GM21526 (cell line): ENCODE data around the gene CHID1.

ENCODE experiments used
- ATAC-seq: cut with Tn5 transposase; IDR thresholded peaks from one replicate; pipeline ENCODE4 v1.9.1; 2021; ENCODE audit warnings: moderate library complexity; ENCODE audit not compliant: unreplicated experiment, low FRiP score

The CHID1 gene

DNA sequence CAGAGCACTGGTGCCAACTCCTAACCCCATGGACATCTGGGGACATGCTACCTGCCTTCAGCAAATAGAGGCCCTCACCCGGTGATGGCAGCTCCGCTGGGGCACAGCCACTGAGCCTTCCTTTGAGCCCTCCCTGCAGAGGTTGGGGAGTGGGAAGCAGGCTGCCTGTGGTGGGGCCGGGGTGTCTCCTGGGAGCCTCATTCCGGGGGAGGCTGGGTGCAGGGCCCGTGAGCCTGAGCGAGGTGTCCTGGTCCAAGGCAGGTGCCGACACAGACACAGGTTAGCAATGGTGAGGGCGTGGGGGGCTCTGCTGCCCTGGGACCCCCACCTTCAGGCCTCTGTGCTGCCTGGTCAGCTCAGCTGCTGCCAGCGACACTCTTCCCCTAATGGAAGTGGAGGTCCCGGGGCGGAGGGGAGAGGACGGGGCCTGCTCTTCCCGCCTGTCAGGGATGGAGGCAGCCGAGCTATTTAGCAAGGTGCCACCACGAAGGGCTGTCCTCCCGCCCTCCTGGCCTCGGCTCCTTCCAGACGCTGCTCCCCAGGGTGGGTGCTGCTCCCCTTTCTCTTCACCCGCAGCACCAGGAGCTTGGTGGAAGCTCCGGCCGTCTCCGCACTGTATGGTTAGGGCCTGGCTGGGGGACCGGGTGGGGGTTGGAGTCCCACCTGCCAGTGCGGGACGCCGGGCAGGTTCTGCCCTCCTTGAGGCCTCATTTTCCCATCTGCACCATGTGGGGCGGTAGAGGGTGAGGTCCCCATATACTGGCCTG is 56.7 kb downstream of the CHID1 start:
- no peak for ATAC-seq

DNA sequence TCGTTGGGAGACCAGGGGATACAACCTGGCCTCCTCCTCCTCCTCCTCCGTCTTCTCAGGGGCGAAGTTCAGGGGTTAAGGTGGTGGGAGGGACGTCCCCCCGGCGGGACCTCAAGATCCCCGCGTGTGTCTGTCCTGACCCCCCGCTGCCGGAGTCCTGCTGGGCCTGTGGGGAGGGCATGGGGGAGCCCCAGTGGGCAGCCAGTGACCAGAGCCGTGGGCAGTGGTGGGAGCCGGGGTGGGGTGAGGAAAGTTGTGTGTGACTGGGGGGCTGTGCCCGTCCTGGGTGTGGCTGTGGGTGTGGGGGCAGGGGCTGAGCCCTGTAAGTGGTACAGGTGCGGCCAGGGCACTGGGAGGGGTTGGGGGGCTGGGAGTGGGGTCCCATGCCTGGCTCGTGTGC is 57.8 kb downstream of the CHID1 start:
- ATAC-seq = no peak

DNA sequence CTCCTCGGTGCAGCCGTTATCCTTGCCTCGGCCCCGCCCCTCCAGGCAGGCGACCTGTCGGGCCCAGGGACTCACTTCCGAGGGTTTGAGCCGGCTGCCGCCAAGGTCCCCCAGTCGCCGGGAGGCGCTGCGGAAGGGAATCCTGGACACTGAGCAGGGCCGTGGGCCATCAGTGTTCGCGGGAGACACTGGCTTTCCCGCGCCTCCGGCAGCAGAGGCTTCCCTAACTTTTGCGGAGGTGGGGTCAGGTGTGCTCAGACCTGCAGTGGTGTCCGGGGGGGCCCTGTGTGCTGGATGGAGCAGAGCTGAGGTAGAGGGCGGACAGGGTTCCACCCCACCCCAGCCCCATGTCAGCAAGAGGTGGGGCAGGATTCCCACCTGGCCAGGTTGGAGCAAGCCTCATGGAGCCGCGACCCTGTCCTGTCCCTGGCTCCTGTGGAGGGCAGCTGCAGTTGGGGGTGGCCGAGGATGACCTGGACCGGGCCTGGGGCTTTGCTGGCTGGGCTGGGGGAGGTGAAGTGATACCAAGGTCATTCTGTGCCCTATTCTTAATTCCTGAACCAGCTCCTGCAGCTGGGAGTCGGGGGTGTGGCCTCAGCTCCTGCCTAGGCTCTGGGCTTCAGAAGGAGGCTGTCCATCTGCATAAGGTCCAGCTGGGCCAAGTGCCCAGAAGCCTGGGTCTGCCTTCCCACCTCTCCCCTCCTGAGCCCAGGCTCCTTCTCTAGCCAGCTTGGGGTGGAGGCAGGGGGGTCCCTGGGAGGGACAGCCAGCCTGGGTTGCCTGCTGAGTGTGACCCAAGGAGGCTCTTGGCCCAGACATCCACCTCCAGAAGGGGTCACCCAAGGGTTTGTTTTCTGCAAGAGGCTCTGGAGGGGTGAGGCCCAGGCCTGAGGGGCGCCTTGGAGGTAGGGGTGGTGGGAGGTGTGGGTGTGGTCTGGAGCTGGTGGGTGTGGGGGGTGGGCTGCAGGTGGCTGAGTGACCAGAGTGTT is 59.5 kb downstream of the CHID1 start:
- no peak for ATAC-seq

DNA sequence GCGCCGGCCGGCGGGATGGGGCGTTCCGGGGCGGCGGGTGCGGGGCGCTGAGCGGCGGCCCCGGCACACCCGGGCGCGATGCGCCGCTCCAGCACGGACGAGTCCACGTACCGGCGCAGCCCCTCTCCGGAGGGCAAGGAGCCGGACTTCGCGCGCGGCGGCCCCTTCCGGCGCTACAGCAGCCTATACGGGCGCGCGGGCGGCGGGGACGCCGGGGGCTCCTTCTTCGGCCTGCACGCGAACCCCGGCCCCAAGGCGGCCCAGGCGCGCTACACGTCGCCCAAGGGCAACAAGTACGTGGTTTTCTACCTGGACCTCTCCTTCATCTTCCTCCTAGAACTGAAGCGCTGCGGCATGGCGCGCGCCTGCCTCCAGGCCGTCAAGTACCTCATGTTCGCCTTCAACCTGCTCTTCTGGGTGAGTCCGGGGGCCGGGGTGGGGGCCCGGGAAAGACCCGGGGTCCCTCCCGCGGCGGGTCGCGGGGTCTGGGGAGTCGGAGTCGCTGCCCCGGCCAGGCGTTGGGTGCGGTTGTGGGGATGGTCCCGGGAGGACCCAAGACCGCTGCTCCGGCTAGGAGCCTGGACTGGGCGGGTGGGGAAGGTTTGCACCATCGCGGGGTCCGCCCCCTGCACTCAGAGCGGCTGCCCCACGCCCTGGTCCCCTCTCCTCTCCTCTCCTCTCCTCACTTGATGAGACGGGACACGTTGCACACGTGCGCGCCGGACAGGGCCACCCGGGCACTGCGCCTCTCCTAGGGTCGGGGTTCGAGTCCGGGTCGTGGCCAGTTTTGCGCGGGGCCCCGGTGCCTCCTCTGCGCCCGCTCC is 60.4 kb downstream of the CHID1 start:
- ATAC-seq = no peak

DNA sequence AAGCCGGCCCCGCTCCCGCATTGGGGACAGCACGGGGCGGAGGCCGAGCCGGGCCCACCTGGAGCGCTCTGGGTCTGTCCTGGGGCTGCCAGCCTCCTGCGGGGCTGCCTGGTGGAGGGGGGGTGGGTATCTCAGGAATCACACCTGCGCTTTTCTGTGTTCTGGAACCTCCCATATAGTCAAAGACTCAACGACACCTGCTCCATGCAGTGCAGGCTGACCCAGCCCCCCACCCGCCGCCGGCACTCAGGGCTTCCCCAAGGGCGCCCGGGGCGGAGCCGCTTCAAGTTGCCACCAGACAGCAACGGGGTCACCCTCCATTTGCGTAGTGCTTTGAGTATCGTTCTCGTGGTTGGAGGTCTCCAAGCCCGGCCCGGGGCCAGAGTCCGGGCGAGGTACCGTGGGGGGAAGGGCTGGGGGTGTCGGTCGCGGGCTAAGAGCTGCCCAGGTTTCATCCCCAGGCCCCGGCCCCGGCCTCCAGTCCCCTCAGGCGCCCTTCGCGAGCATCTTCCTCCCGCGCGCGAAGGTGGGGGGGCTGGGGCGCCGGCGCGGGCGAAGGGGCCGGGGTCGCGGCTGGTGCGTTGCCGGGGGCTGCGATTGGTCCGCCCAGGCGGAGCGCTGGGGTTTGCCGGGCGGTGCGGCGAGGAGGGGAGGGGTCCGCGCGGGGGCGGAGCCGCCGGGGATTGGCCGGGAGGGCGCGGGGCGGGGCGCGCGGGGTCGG is 61.3 kb downstream of the CHID1 start:
- ATAC-seq = no peak

DNA sequence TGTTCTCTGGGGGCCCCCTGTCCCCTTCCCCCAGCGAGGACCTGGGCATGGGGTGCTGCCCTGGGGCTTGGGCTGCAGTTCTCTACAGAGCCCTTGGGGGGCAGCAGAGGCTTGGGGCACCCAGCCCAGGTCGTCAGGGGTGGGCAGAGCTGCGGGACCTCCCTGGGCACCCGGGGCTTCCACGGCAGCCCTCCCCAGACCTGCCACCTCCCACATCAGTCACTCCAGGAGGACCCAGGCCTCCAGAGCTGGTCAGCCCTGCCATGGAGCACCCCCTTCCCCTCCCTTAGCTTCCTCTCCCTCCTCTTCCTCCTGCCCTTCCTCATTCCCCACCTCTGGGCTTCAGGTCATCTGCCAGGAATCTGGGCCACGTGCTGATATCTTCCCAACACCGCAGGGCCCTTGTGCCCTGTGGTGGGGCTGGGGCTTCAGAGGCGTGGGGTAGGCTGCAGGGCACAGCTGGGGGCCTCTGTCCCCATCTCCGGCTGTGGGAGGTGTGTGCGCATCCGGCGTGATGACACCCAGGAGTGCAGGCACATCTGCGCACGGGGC is 62.2 kb downstream of the CHID1 start:
- no peak for ATAC-seq

DNA sequence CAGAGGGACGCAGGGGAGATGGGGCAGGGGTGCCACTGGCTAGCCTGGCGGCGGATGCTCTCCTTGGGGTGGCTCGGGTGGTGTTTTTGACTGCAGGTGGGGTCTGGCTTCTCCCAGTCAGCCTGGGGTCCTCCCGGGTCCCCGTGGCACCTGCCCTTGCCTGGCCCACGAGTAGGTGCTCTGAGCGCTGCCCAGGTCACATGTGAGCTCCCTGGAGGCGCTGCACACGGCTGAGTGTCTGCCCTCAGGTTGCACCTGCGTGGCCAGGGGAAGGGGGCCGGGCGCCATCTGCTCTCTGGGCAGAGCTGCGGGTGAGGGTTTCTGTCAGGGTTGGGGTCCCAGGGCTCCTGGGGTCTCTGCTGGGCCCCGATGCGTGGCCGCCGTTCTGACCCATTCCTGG is 62.7 kb downstream of the CHID1 start:
- ATAC-seq = no peak

DNA sequence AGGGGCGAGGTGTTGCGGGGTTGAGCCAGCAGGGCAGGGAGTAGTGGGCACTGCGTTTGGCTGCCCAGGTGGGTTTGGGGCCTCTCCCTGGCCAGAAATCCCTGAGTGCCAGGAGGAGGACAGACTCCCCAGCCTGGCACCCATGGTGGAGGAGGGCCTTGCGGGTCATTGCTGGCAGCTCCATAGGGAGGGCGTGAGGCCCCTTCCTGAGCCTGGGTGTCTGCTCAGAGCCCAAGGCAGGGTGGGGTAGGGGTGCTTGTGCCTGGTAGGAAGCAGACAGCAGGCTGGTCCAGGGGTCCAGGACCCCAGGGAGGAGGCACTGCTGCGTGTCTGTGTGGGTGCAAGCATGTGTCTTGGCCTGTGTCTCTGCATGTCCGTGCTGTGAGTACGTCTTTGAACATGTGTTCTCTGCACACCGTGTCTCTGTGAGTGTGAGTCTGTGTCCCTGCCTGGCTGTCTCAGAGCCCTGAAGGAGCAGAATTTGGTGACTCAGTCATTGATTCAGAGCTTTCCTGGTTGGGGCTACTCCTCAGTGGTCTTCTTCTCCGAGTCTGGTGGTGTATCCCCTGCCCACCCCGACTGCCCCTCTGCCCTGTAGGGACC is 64.0 kb downstream of the CHID1 start:
- ATAC-seq = no peak

DNA sequence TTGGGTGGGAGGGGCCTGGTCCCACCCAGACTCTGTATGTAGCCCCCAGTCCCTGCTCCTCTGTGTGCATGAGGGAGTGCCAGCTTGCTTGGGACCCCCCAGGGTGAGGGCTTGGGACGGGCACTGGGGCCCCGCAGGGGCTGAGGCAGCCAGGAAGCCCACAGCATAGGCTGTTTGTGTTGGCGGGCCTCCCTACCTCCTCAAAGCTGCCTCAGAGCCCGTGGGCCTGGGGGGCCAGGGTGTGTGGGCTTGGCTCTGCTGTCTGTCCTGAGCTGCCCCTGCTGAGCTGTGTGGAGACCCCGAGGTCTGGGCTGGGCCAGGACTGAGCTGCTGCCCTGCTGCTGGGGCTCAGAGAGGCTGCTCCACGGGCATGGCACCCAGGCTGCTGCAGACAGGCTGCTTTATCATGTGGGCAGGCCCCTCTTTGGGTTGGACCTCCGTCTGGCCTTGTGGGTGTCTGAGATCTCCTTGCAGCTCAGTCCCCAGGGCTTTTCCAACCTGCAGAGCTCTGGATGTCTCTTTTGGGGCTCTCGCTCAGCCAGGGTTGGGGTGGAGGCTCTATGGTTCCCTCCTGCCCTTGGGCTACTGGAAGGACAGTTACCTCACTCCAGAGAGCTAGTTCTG is 64.6 kb downstream of the CHID1 start:
- no peak for ATAC-seq

DNA sequence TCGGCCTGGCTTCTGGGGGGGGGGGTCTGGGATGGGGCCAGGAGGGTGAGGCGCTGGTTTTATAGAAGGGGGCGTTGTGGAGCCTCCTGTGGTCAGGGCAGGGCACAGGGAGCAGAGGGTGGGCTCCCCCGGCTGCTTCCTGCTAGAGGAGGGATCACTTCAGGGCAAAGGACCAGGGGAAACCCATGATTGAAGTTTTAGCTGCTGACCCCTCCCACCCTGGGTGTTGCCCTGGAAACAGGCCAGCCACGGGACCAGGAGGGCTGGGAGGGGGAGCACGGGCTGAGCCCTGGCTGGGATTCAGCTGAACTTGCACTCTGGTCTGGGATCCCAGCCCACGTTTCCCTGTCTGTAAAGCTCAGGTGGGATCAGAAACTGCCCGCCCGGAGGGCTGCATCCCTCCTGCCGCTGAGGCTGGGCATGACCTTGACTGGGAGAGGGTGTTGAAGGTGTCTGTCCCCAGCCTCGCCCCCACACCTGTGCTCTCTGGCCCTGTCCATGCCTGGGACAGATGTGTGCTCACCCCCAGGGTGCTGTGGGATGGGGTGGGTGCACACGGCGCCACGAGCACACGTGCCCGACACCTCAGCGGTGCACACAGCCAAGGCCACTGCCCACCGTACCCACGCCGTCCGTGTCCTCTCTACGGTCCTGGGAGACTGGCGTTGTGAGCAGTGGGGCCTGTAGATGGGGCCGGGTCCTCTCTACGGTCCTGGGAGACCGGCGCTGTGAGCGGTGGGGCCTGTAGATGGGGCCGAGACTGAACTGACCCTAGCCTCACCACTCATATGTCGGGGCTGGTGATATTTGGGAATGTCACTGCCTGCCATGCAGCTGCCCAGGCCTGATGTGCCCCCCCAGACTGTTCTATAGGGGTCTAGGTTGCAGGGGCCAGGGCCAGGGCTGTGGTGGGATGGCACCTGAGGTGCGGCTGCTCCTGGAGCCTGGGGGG is 65.6 kb downstream of the CHID1 start:
- no peak for ATAC-seq

DNA sequence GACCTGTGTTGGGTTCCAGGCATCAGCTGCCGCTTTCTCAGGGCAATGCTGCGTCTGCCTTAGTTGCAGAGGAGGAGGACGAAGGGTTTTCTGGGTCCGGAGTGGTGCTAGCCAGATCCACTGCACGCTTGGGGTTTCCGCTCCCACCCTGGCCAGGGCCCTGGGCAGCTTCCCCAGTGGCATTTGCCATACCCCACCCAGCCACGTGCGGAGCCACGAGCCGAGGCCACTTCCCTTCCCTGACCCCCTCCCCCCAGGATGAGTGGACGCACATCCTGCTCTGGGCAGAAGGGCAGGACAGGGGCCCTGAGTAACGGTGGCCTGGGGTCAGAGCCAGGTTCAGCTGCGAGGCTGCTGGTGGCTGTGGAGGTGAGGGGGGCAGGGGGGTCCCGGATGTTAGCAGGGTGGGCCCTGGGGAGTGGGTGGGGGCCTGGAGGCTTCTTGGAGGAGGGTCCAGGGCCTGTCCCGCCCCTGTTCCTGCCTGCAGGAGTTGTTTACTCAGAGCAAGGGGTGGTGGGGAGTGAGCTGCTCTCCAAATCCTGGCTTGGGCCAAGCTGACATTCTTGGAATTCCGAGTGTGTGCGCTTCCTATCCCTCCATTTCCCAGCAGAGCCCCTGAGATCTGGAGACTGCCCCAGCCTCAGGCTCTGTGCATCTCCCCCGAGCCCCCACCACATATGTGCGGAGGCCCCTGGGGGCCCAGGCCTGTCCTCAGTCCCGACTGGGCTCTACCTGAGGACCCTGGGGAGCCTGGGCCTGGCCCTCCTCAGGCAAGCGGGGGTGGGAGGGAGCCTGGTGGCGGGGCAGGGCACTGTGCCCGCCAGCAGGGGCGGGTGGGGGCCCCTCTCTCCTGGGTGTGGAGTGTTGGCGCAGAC is 66.6 kb downstream of the CHID1 start:
- no peak for ATAC-seq

DNA sequence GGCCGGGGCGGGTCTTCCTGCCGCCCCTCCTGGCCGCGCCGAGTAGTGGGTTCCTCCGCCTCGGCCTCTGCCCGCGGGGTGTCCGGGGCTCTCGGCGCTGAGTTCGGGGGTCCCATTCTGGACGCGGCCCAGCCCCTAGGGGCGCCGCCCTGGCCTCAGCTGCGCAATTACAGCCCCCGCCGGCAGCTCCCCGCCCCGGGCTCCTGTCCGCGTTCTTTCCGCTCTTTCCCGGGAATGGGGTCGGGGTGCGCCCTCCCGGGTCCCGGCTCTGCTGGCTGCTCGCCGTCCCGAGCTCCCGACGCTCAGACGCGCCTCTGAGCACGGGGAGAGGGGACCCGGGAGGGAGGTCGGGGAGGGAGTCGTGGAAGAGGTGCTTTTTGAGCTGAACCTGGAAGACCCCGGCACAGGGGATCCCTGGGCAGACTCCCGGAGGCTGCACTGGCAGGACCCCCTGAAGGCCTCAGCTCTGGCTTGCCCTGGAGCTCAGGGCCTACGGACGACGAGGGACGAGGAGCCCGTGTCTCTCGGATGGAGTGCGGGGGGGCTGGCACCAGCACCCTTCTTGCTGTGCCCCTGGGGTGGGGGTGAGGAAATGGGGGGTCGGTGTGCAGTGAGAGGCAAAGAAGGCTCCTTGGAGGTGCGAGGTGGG is 67.4 kb downstream of the CHID1 start:
- ATAC-seq = no peak

DNA sequence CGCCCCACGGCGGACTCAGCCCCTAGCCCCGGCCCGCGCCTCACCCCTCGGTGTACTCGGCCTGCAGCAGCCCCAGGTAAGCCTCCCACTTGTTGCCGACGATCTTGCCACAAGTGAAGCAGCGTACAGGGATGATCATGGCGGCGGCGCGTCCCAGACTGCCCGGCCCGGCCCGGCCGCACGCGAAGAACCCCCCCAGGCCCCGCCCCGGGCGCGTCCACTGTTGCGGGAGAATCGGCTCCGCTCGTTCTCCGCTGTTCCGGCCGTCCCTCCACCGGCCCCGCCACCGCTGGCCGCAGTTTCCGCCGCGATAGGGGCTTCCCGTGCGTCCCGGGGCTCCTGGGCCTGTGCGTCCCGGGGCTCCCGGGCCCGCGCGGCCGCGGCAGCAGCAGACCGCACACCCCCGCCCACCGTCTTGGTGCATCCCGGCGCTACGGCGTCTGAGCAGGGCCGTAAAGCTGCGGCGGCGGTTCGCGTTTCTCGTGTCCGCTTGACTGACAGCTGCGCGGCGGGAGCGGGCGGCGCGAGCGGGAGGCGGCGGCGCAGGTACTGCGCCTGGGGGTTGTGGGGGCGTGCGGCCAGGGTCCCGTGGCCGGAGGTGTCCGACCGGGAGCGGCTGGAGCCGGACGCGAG is 68.1 kb downstream of the CHID1 start, which contains the start of the genes POLR2L and TSPAN4:
TSS of gene POLR2L (minus strand) at position 160 of the 633 bp plus-strand sequence. CDS start at position 139, 21 bp downstream.
TSS of gene TSPAN4 (plus strand) at position 483 of the 633 bp plus-strand sequence. CDS start 7,453 bp downstream, outside the sequence.
- peak; percentile 55 for ATAC-seq

DNA sequence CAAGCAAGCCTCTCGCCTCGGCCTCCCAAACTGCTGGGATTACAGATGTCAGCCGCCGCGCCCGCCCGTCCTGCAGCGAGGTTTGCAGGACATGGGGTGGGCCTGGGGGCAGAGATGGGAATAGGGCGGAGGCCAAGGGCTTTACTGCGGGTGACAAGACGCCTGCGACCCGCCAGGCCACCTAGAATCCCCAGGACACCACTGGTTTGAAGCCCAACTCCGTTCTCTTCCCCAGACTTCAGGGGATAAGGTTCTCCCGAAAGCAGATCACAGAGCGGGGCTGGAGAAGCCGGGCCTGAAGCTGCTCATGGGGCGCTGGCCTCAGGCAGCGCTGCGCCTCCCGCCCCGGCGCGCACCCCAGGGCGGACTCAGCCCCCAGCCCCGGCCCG is 68.6 kb downstream of the CHID1 start:
- peak; percentile 29 for ATAC-seq

DNA sequence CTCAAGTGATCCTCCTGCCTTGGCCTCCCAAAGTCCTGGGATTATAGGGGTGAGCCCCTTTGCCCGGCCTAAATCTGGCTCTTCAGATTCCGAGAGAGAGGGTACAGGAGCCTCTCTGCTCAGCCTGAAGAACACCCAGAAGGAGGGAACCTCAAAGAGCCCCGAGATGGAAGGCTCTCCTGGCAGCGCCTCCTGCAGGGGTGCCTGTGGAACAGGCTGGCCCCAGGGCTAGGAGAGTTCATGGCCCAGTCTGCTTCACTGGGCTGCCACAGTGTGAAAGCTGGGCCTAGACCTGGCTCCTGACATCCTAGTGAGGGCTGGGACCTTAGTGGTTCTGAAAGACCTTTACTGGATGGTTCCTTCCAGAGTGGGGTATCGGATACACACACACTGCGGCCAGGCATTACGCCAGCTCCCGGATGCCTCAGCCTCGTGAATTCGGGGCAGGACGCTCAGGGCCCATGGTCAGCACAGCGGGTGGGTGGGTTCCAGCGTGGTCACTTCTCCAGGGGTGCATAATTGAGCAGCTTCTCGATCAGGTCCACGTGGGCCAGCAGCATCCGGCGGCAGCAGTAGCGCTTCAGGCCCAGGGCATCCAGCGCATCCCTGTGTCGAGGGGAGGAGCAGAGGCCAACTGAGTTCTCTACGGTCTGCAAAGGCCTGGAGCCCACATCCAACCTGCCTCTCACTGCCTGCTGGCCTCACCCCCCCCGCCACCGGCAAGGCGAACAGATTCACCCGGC is 70.6 kb downstream of the CHID1 start:
- ATAC-seq = no peak
